Measurements from ENCODE around the gene MKS1. TPM values are rescaled to one million over a fixed set of nuclear protein-coding genes. Genes with fewer than 3 reads are reported as not detected.
A peak's percentile ranks its signal among the peaks of the same experiment; 100 is the strongest.

MKS1 gene
- 10 to 100 TPM; 23.5 to 27.3 TPM for total RNA-seq

- Mint-ChIP-seq H3K4me1 (ENCODE audit: low read depth) (peaks cover 23% of the 10 kb centered on the region), H3K36me3 (peaks cover 2% of the 10 kb centered on the region), H3K27ac (peak within 1 kb of the TSS; percentile 93), H3K9me3 (no peaks in the 10 kb centered on the region), H3K27me3 (no peaks in the 10 kb centered on the region), H3K4me3 (peak within 1 kb of the TSS; percentile 95)
- DNase-seq: peak; percentile 98
- intact Hi-C loops (cut with micrococcal nuclease): loop anchor here (1.0 kb wide), 1 partner anchor 369 kb away; the partner anchor contains the start of gene MRPS23
- ChIA-PET POLR2A (interaction anchor here (1.2 to 1.6 kb wide), 4 partner anchors 30 to 412 kb away, joined by 3 to 9 read pairs (median 4); partner anchors contain the start of gene DYNLL2), CTCF (interaction anchor here (0.6 to 4.5 kb wide), 12 partner anchors 10 to 269 kb away, joined by 3 to 22 read pairs (median 4); partner anchors contain the start of gene HSF5)
These were observed at the start of gene MKS1 for GRCh38 chr17:58219007-58219788. MKS1 (minus strand) TSS chr17:58219255; CDS start chr17:58219230, 25 bp downstream.

- Mint-ChIP-seq H3K9me3 (no peaks in the 10 kb centered on the region), H3K27ac (no peak overlapping the region)
These were observed 49.3 kb upstream of the MKS1 start for GRCh38 chr17:58268326-58268725.

GRCh38 chr17:58267347-58268324 lies 48.6 kb upstream of the MKS1 start:
- Mint-ChIP-seq H3K27ac (no peak overlapping the region), H3K4me3 (no peak overlapping the region), H3K27me3 (peaks cover 30% of the 10 kb centered on the region), H3K4me1 (ENCODE audit: low read depth) (no peaks in the 10 kb centered on the region), H3K36me3 (no peaks in the 10 kb centered on the region), H3K9me3 (no peaks in the 10 kb centered on the region)
- POLR2A ChIA-PET: no interaction called here
- intact Hi-C loops (cut with micrococcal nuclease): no loop called here
- CTCF ChIA-PET: interaction anchor here (1.0 kb wide), 1 partner anchor 17 kb away, joined by 3 read pairs; no protein-coding TSS in a partner anchor
- no peak for DNase-seq

More at GRCh38 chr17:58268326-58268725, 49.3 kb upstream of the MKS1 start:
- POLR2A ChIA-PET: no interaction called here
- Mint-ChIP-seq H3K27me3 (peaks cover 25% of the 10 kb centered on the region), H3K36me3 (no peaks in the 10 kb centered on the region), H3K4me3 (no peak overlapping the region), H3K4me1 (ENCODE audit: low read depth) (peaks cover 3% of the 10 kb centered on the region)
- CTCF ChIA-PET: interaction anchor here (1.0 kb wide), 1 partner anchor 18 kb away, joined by 3 read pairs; no protein-coding TSS in a partner anchor
- no peak for DNase-seq
- intact Hi-C loops (cut with micrococcal nuclease): no loop called here

- H3K27me3 Mint-ChIP-seq: peaks cover 39% of the 10 kb centered on the region
- no peak overlapping the region for H3K4me3 Mint-ChIP-seq
- ChIA-PET CTCF (no interaction called here), POLR2A (no interaction called here)
- DNase-seq: no peak
- no peaks in the 10 kb centered on the region for H3K4me1 Mint-ChIP-seq (ENCODE audit: low read depth)
- intact Hi-C loops (cut with micrococcal nuclease): no loop called here
- no peaks in the 10 kb centered on the region for H3K36me3 Mint-ChIP-seq
- no peaks in the 10 kb centered on the region for H3K9me3 Mint-ChIP-seq
- H3K27ac Mint-ChIP-seq: no peak overlapping the region
These were observed 47.1 kb upstream of the MKS1 start for GRCh38 chr17:58265902-58266875.

GRCh38 chr17:58265271-58265670 lies 46.2 kb upstream of the MKS1 start:
- Mint-ChIP-seq H3K27me3 (peaks cover 45% of the 10 kb centered on the region), H3K36me3 (no peaks in the 10 kb centered on the region), H3K9me3 (no peaks in the 10 kb centered on the region), H3K27ac (no peak overlapping the region), H3K4me1 (ENCODE audit: low read depth) (no peaks in the 10 kb centered on the region), H3K4me3 (no peak overlapping the region)
- POLR2A ChIA-PET: no interaction called here
- DNase-seq: no peak
- CTCF ChIA-PET: no interaction called here
- intact Hi-C loops (cut with micrococcal nuclease): no loop called here

GRCh38 chr17:58264407-58265103 lies 45.5 kb upstream of the MKS1 start:
- DNase-seq: no peak
- intact Hi-C loops (cut with micrococcal nuclease): no loop called here
- H3K27me3 Mint-ChIP-seq: peaks cover 46% of the 10 kb centered on the region
- H3K4me1 Mint-ChIP-seq (ENCODE audit: low read depth): no peaks in the 10 kb centered on the region
- H3K4me3 Mint-ChIP-seq: no peak overlapping the region
- no peaks in the 10 kb centered on the region for H3K9me3 Mint-ChIP-seq
- no peak overlapping the region for H3K27ac Mint-ChIP-seq
- CTCF ChIA-PET: interaction anchor here (1.7 kb wide), 1 partner anchor 15 kb away, joined by 7 read pairs; no protein-coding TSS in a partner anchor
- POLR2A ChIA-PET: no interaction called here
- H3K36me3 Mint-ChIP-seq: no peaks in the 10 kb centered on the region

- intact Hi-C loops (cut with micrococcal nuclease): no loop called here
- ChIA-PET POLR2A (no interaction called here), CTCF (interaction anchor here (1.7 kb wide), 1 partner anchor 14 kb away, joined by 7 read pairs; no protein-coding TSS in a partner anchor)
- no peak overlapping the region for H3K27ac Mint-ChIP-seq
- no peak for DNase-seq
- no peaks in the 10 kb centered on the region for H3K4me1 Mint-ChIP-seq (ENCODE audit: low read depth)
- H3K27me3 Mint-ChIP-seq: peaks cover 46% of the 10 kb centered on the region
- H3K9me3 Mint-ChIP-seq: no peaks in the 10 kb centered on the region
- no peak overlapping the region for H3K4me3 Mint-ChIP-seq
- H3K36me3 Mint-ChIP-seq: no peaks in the 10 kb centered on the region
These were observed 44.7 kb upstream of the MKS1 start for GRCh38 chr17:58263773-58264172.

- intact Hi-C loops (cut with micrococcal nuclease): no loop called here
- H3K27me3 Mint-ChIP-seq: peaks cover 49% of the 10 kb centered on the region
These were observed 43.1 kb upstream of the MKS1 start for GRCh38 chr17:58262149-58262548.

GRCh38 chr17:58254803-58255202 lies 35.7 kb upstream of the MKS1 start:
- Mint-ChIP-seq H3K4me3 (no peak overlapping the region), H3K27me3 (peaks cover 16% of the 10 kb centered on the region), H3K27ac (no peak overlapping the region), H3K9me3 (no peaks in the 10 kb centered on the region), H3K36me3 (no peaks in the 10 kb centered on the region), H3K4me1 (ENCODE audit: low read depth) (peaks cover 6% of the 10 kb centered on the region)
- POLR2A ChIA-PET: no interaction called here
- DNase-seq: no peak
- intact Hi-C loops (cut with micrococcal nuclease): no loop called here
- CTCF ChIA-PET: interaction anchor here (1.7 kb wide), 1 partner anchor 50 kb away, joined by 4 read pairs; no protein-coding TSS in a partner anchor

More at GRCh38 chr17:58262149-58262548, 43.1 kb upstream of the MKS1 start:
- no peak overlapping the region for H3K4me3 Mint-ChIP-seq
- H3K9me3 Mint-ChIP-seq: no peaks in the 10 kb centered on the region
- ChIA-PET POLR2A (no interaction called here), CTCF (interaction anchor here (1.2 kb wide), 1 partner anchor 12 kb away, joined by 3 read pairs; no protein-coding TSS in a partner anchor)
- no peaks in the 10 kb centered on the region for H3K4me1 Mint-ChIP-seq (ENCODE audit: low read depth)
- DNase-seq: no peak
- H3K27ac Mint-ChIP-seq: no peak overlapping the region
- no peaks in the 10 kb centered on the region for H3K36me3 Mint-ChIP-seq

- DNase-seq: no peak
- no peaks in the 10 kb centered on the region for H3K36me3 Mint-ChIP-seq
- POLR2A ChIA-PET: no interaction called here
- CTCF ChIA-PET: interaction anchor here (1.1 kb wide), 1 partner anchor 165 kb away, joined by 3 read pairs; the partner anchor contains the start of gene RNF43
- H3K27ac Mint-ChIP-seq: no peak overlapping the region
- no peaks in the 10 kb centered on the region for H3K9me3 Mint-ChIP-seq
- intact Hi-C loops (cut with micrococcal nuclease): no loop called here
- H3K4me3 Mint-ChIP-seq: no peak overlapping the region
- H3K27me3 Mint-ChIP-seq: peaks cover 21% of the 10 kb centered on the region
- peaks cover 13% of the 10 kb centered on the region for H3K4me1 Mint-ChIP-seq (ENCODE audit: low read depth)
These were observed 34.0 kb upstream of the MKS1 start for GRCh38 chr17:58253082-58253481.

Data from activated CD4-positive, alpha-beta memory T cell treated with anti-CD3 and anti-CD28 coated beads for 36 hours (primary cell).